PC-9 (cell line): ENCODE data around the gene RAP1B. TPM values are rescaled to one million over a fixed set of nuclear protein-coding genes. Genes with fewer than 3 reads are reported as not detected.

ENCODE experiments used
- BruUV-seq: library from RNA; stranded (reverse); fragments of 400-500 nt; replicated peaks from 2 replicates; lab custom pipeline; 2021; lab: Mats Ljungman, UMichigan
- CTCF ChIA-PET: fragments of 300-600 bp; sonication (Branson Sonifier 250); formaldehyde crosslinking; loops from one replicate; lab custom pipeline; 2022; ENCODE audit warnings: antibody characterized with exemption; lab: Charles Lee
- POLR2A ChIA-PET: fragments of 300-600 bp; sonication (Branson Sonifier 250); formaldehyde crosslinking; loops from one replicate; lab custom pipeline; 2022; ENCODE audit warnings: antibody characterized with exemption; ENCODE audit not compliant: unreplicated experiment; lab: Charles Lee
- DNase-seq, 2 experiments: peaks; one replicate each; pipeline versions ENCODE4 v3.0.0 to v3.0.0-alpha.2; 2015 to 2022; ENCODE audit warnings: mixed read lengths in 1 of 2
- H2AFZ ChIP-seq: fragments of 200-600 bp; sonication (generic); 2 replicates; pipeline ENCODE4 v1.8.1; 2017; ENCODE audit warnings: antibody characterized with exemption
- H3F3A ChIP-seq: fragments of 200-600 bp; sonication (generic); 2 replicates; pipeline ENCODE4 v1.8.1; 2017; ENCODE audit warnings: antibody characterized with exemption, mild to moderate bottlenecking, low read depth; ENCODE audit not compliant: insufficient read depth
- H3K27ac ChIP-seq: fragments of 200-600 bp; sonication (generic); 2 replicates; pipeline ENCODE4 v1.6.1; 2016; ENCODE audit warnings: mixed run types
- H3K27me3 ChIP-seq: fragments of 200-600 bp; sonication (generic); 2 replicates; pipeline ENCODE4 v1.6.1; 2016; ENCODE audit warnings: low read depth, mixed run types; ENCODE audit not compliant: insufficient read depth
- H3K36me3 ChIP-seq: fragments of 200-600 bp; sonication (generic); 2 replicates; pipeline ENCODE4 v1.6.1; 2016; ENCODE audit warnings: low read depth, mixed run types
- H3K4me1 ChIP-seq: fragments of 200-600 bp; sonication (generic); replicated peaks from 2 replicates; pipeline ENCODE4 v1.6.1; 2016; ENCODE audit warnings: mixed run types; ENCODE audit not compliant: insufficient read depth
- H3K4me2 ChIP-seq: fragments of 200-600 bp; sonication (generic); 2 replicates; pipeline ENCODE4 v1.6.1; 2017; ENCODE audit warnings: mixed run types
- H3K4me3 ChIP-seq: fragments of 200-600 bp; sonication (generic); 2 replicates; pipeline ENCODE4 v1.6.1; 2016; ENCODE audit warnings: mixed run types
- H3K79me2 ChIP-seq: fragments of 200-600 bp; sonication (generic); 2 replicates; pipeline ENCODE4 v1.6.1; 2017; ENCODE audit warnings: low read depth, mixed run types
- H3K9me2 ChIP-seq: fragments of 200-600 bp; sonication (generic); 2 replicates; pipeline ENCODE4 v1.8.1; 2017; ENCODE audit warnings: mild to moderate bottlenecking; ENCODE audit not compliant: insufficient read depth
- H3K9me3 ChIP-seq: fragments of 200-600 bp; sonication (generic); 2 replicates; pipeline ENCODE4 v1.8.1; 2016; ENCODE audit warnings: low read depth; ENCODE audit not compliant: insufficient read depth
- H4K20me1 ChIP-seq: fragments of 200-600 bp; sonication (generic); 2 replicates; pipeline ENCODE4 v1.8.1; 2017; ENCODE audit not compliant: insufficient read depth
- CTCF ChIP-seq: fragments of 200-600 bp; sonication (generic); conservative IDR thresholded peaks from 2 replicates; pipeline ENCODE4 v1.6.1; 2017; ENCODE audit warnings: mixed run types, antibody characterized with exemption, mild to moderate bottlenecking, moderate library complexity
- EZH2 ChIP-seq: fragments of 200-600 bp; sonication (generic); IDR thresholded peaks from 2 replicates; pipeline ENCODE4 v1.8.0; 2017; ENCODE audit warnings: antibody characterized with exemption, low read depth
- intact Hi-C: fragments of 100-400 bp; cut with micrococcal nuclease; formaldehyde crosslinking; loops from one replicate; pipeline ENCODE4 v1.10.0; 2022; ENCODE audit not compliant: unreplicated experiment
- total RNA-seq: library from RNA; stranded (reverse); gene quantifications from 2 replicates; pipeline ENCODE4 v1.2.3, GENCODE V29; 2021

RAP1B gene
- total RNA-seq, 1 experiment from 2014 or later, result 89.7 TPM

DNA sequence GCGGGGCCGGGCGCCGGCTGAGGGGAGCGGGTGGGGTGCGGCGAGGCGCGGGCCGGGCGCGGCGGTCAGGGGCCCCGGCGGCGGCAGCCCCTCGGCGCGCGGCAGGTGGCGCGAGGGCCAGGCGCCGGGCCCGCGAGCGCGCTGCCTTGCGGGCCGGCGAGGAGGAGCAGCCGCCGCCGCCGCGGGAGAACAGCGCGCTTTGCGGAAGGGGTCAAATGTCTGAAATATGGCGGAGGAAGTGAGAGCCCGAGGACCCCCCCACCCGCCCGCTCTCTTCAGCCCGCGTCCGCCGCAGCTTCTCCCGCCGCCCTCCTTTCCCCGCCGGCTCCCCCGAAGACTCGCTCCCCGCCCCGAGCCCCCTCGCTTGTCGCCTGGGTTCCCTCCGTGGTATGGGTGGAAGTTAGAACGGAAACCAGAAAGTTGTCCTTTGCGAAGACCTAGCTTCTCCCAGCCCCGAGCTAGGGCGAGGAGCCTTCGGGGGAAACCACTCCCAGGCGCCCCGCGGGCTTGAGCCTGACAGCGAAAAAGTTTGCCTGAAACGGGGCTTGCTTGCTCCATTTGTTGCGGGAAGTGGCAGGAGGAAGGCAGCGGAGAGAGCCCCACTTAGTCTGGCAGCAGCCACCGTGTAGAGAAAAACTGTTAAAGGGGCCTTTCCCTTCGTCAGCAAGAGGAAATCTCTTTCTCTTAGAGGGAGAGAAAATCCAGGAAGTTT lies 551 bp downstream of the RAP1B start:
- H3K27ac ChIP-seq, result peak overlapping the region; percentile 57
- H3F3A ChIP-seq, result peaks cover 9% of the 10 kb centered on the region
- POLR2A ChIA-PET, result interaction anchor here (0.5 to 1.4 kb wide), 3 partner anchors 18 to 65 kb away, joined by 8 to 23 read pairs (median 10); no protein-coding TSS in a partner anchor
- peak overlapping the region; percentile 97 for H3K4me3 ChIP-seq
- peaks cover 35% of the 10 kb centered on the region for H4K20me1 ChIP-seq
- H3K27me3 ChIP-seq, result no peaks in the 10 kb centered on the region
- no peaks in the 10 kb centered on the region for H3K9me3 ChIP-seq
- TF ChIP-seq EZH2, result no peak
- no peak for TF ChIP-seq CTCF
- no peaks in the 10 kb centered on the region for H3K9me2 ChIP-seq
- H3K4me1 ChIP-seq, result peaks cover 25% of the 10 kb centered on the region
- peak overlapping the region; percentile 89 for H2AFZ ChIP-seq
- BruUV-seq, result TSS peak; percentile 58
- peaks cover 50% of the 10 kb centered on the region for H3K79me2 ChIP-seq
- H3K36me3 ChIP-seq, result peaks cover 5% of the 10 kb centered on the region; the same call in 1 of the 2 replicates
- peak overlapping the region; percentile 96 for H3K4me2 ChIP-seq
- CTCF ChIA-PET, result interaction anchor here (0.6 kb wide), 2 partner anchors 60 to 1105 kb away, joined by 3 to 4 read pairs; no protein-coding TSS in a partner anchor
- intact Hi-C loops, result loop anchor here (2.0 to 5.0 kb wide), 3 partner anchors 26 to 84 kb away; partner anchors contain the start of gene NUP107
- peak; percentile 45 to 46 for DNase-seq

DNA sequence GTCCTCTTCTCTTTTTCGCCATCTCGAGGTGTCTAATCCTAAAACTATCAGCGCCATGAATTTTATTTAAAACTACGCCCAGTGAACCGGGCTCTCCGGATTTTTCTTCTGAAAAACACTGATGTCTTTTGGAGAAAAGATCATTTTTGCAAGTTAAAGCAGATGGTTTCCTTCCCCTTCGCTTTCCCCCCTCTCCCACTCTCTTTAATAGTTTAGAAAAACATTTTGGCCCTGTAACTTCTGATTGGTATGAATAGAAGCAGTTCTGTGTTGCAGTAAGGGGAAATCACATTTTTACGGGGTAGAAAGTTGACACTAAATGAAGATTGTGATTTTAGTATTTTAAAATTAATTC lies 1.1 kb downstream of the RAP1B start:
- ChIA-PET CTCF (no interaction called here), POLR2A (interaction anchor here (0.7 kb wide), 1 partner anchor 218 kb away, joined by 3 read pairs; no protein-coding TSS in a partner anchor)
- peak overlapping the region; percentile 57 for H3K27ac ChIP-seq
- H3K9me2 ChIP-seq, result no peaks in the 10 kb centered on the region
- TF ChIP-seq EZH2 (no peak), CTCF (no peak)
- H3K4me2 ChIP-seq, result peak overlapping the region; percentile 96
- H4K20me1 ChIP-seq, result peaks cover 38% of the 10 kb centered on the region
- peaks cover 9% of the 10 kb centered on the region for H3F3A ChIP-seq
- peaks cover 5% of the 10 kb centered on the region; the same call in 1 of the 2 replicates for H3K36me3 ChIP-seq
- intact Hi-C loops, result loop anchor here (2.0 to 5.0 kb wide), 3 partner anchors 27 to 84 kb away; partner anchors contain the start of gene NUP107
- H3K27me3 ChIP-seq, result no peaks in the 10 kb centered on the region
- peaks cover 25% of the 10 kb centered on the region for H3K4me1 ChIP-seq
- H3K9me3 ChIP-seq, result no peaks in the 10 kb centered on the region
- peaks cover 55% of the 10 kb centered on the region for H3K79me2 ChIP-seq
- H3K4me3 ChIP-seq, result peak overlapping the region; percentile 89
- no peak for DNase-seq
- H2AFZ ChIP-seq, result peak overlapping the region; percentile 89
- BruUV-seq, result no TSS peak

- TF ChIP-seq CTCF (no peak), EZH2 (no peak)
Observed at GRCh38 chr12:68612202-68612601, 1.5 kb downstream of the RAP1B start.

More at GRCh38 chr12:68612202-68612601, 1.5 kb downstream of the RAP1B start:
- CTCF ChIA-PET, result no interaction called here
- DNase-seq, result no peak
- H4K20me1 ChIP-seq, result peaks cover 42% of the 10 kb centered on the region
- H3F3A ChIP-seq, result peaks cover 9% of the 10 kb centered on the region
- peaks cover 5% of the 10 kb centered on the region; the same call in 1 of the 2 replicates for H3K36me3 ChIP-seq
- no peaks in the 10 kb centered on the region for H3K9me2 ChIP-seq
- H2AFZ ChIP-seq, result no peak overlapping the region
- no peaks in the 10 kb centered on the region for H3K27me3 ChIP-seq
- POLR2A ChIA-PET, result interaction anchor here (0.7 kb wide), 1 partner anchor 219 kb away, joined by 3 read pairs; no protein-coding TSS in a partner anchor
- H3K4me1 ChIP-seq, result peaks cover 25% of the 10 kb centered on the region
- BruUV-seq, result no TSS peak
- no peaks in the 10 kb centered on the region for H3K9me3 ChIP-seq
- peak overlapping the region; percentile 89 for H3K4me3 ChIP-seq
- H3K4me2 ChIP-seq, result peak overlapping the region; percentile 96
- intact Hi-C loops, result loop anchor here (5.0 kb wide), 1 partner anchor 85 kb away; no protein-coding TSS in a partner anchor
- H3K27ac ChIP-seq, result peak overlapping the region; percentile 57
- H3K79me2 ChIP-seq, result peaks cover 60% of the 10 kb centered on the region
